ENCODE measurements around the gene SORCS1. TPM values are rescaled to one million over a fixed set of nuclear protein-coding genes. Genes with fewer than 3 reads are reported as not detected.

The SORCS1 gene
- total RNA-seq, 1 donor from 2014 or later = 11.1 TPM

DNA sequence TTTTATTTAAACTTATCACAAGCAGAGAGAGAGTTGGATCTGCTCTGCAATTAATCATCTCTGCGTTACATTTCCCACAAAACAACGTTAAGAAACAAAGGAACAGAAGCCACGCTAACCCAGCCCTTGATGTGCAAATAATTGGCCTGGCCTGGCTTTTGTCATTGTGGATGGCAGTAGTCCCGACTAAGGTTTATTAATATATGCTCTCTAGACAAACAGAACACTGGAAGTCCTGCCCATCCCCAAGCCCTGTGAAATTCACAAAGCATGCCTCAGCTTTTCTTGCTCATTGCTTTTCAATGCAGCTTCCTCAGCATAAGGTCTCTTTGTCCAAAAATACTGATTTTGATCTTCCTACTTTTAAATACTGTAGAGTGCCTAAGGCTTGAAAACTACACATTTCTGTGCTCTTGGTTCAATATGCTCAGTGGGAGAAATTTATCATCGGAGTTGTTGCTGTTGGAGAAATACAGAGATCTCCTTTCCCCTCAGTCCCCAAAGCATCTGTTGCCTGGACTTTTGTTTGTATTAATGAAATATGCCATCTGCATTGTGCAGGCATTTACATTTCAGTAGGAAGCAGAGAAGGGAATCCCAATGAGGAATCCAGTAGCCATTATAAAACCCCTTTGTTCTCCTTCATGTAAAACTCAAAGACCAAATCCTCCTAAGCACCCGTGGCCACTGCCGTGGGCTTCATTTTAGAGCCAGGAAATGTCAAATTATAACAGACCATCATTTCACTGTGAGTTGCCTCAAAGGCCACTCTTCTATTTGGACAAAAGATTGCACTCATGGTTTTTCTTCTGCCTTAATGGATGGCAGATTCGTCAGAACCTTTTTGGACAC, 61.1 kb downstream of the SORCS1 start:
- no peaks in the 10 kb centered on the region for H3K27me3 ChIP-seq
- H3K9ac ChIP-seq = no peak overlapping the region
- no peaks in the 10 kb centered on the region for H3K79me2 ChIP-seq (ENCODE audit: low read depth)
- DNase-seq (ENCODE audit: low spot score) = peak; percentile 28
- no peaks in the 10 kb centered on the region for H3K36me3 Mint-ChIP-seq
- peaks cover 2% of the 10 kb centered on the region for H3K27me3 Mint-ChIP-seq (ENCODE audit: insufficient read depth, low read depth)
- H3K9me3 ChIP-seq (ENCODE audit: low read depth) = no peaks in the 10 kb centered on the region
- no peaks in the 10 kb centered on the region for H4K20me1 ChIP-seq (ENCODE audit: low read depth)
- H3K27ac Mint-ChIP-seq = no peak overlapping the region
- H3K36me3 ChIP-seq = no peaks in the 10 kb centered on the region
- peaks cover 13% of the 10 kb centered on the region for H3K4me1 Mint-ChIP-seq
- peak overlapping the region; percentile 70 for H2AFZ ChIP-seq (replicated peaks)
- peaks cover 22% of the 10 kb centered on the region for H3K4me1 ChIP-seq
- TF ChIP-seq EZH2 (IDR thresholded peaks at IDR 0.05) (no peak), CTCF (IDR thresholded peaks at IDR 0.05) (no peak), EZH2phosphoT487 (IDR thresholded peaks at IDR 0.05) (no peak)
- no peak overlapping the region for H3K27ac ChIP-seq
- no peak overlapping the region for H3K4me3 ChIP-seq
- H3F3A ChIP-seq (ENCODE audit: low read depth) = no peaks in the 10 kb centered on the region
- H3K9me3 Mint-ChIP-seq = peaks cover 2% of the 10 kb centered on the region
- H3K4me2 ChIP-seq = peak overlapping the region; percentile 53
- no peak overlapping the region for H3K4me3 Mint-ChIP-seq

DNA sequence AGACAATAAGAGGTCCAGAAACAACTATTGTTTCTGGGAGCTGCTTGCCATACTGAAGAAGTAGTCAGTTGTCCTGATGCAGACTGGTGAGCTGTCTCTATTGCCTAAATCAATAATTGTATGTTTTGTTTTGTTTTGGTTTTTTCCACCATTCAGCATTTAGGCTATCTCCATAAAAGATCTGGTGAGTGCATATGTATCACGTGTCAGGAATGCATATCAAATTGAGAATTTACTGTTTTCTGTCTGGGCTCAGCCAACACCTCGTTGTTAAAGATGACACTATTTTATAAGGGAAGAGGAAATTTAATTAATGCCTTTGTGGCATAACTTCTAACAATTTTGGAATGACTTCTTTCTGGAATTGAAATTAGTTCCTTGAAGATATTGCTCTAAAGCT, 66.2 kb downstream of the SORCS1 start:
- no peak overlapping the region for H3K27ac ChIP-seq
- Mint-ChIP-seq H3K4me1 (peaks cover 3% of the 10 kb centered on the region), H3K36me3 (no peaks in the 10 kb centered on the region), H3K9me3 (no peaks in the 10 kb centered on the region), H3K27me3 (ENCODE audit: insufficient read depth, low read depth) (no peaks in the 10 kb centered on the region), H3K27ac (no peak overlapping the region), H3K4me3 (no peak overlapping the region)
- no peaks in the 10 kb centered on the region for H4K20me1 ChIP-seq (ENCODE audit: low read depth)
- no peak overlapping the region for H3K4me2 ChIP-seq
- no peaks in the 10 kb centered on the region for H3K9me3 ChIP-seq (ENCODE audit: low read depth)
- H3K4me3 ChIP-seq = no peak overlapping the region
- H3K79me2 ChIP-seq (ENCODE audit: low read depth) = no peaks in the 10 kb centered on the region
- TF ChIP-seq EZH2 (IDR thresholded peaks at IDR 0.05) = no peak
- no peak for TF ChIP-seq EZH2phosphoT487 (IDR thresholded peaks at IDR 0.05)
- TF ChIP-seq CTCF (IDR thresholded peaks at IDR 0.05) = no peak
- DNase-seq (ENCODE audit: low spot score) = no peak
- H3K9ac ChIP-seq = no peak overlapping the region
- H3K36me3 ChIP-seq = no peaks in the 10 kb centered on the region
- no peaks in the 10 kb centered on the region for H3F3A ChIP-seq (ENCODE audit: low read depth)
- no peak overlapping the region for H2AFZ ChIP-seq (replicated peaks)
- H3K27me3 ChIP-seq = no peaks in the 10 kb centered on the region
- peaks cover 9% of the 10 kb centered on the region for H3K4me1 ChIP-seq

GRCh38 chr10:107094824-107095522, 69.5 kb downstream of the SORCS1 start:
- Mint-ChIP-seq H3K27me3 (ENCODE audit: insufficient read depth, low read depth) (peaks cover 2% of the 10 kb centered on the region), H3K27ac (no peak overlapping the region), H3K4me3 (no peak overlapping the region)

More at GRCh38 chr10:107094824-107095522, 69.5 kb downstream of the SORCS1 start:
- no peak for DNase-seq (ENCODE audit: low spot score)
- Histone ChIP-seq H3K4me2 (no peak overlapping the region), H3K9me3 (ENCODE audit: low read depth) (no peaks in the 10 kb centered on the region), H3K79me2 (ENCODE audit: low read depth) (no peaks in the 10 kb centered on the region), H3K4me3 (no peak overlapping the region), H3K36me3 (no peaks in the 10 kb centered on the region), H2AFZ (replicated peaks) (no peak overlapping the region), H3K9ac (no peak overlapping the region), H3K4me1 (peaks cover 23% of the 10 kb centered on the region), H3F3A (ENCODE audit: low read depth) (no peaks in the 10 kb centered on the region), H3K27ac (no peak overlapping the region), H3K27me3 (no peaks in the 10 kb centered on the region), H4K20me1 (ENCODE audit: low read depth) (no peaks in the 10 kb centered on the region)
- Mint-ChIP-seq H3K36me3 (no peaks in the 10 kb centered on the region), H3K4me1 (peaks cover 15% of the 10 kb centered on the region), H3K9me3 (no peaks in the 10 kb centered on the region)
- no peak for TF ChIP-seq EZH2phosphoT487 (IDR thresholded peaks at IDR 0.05)
- no peak for TF ChIP-seq CTCF (IDR thresholded peaks at IDR 0.05)
- no peak for TF ChIP-seq EZH2 (IDR thresholded peaks at IDR 0.05)

All from neural progenitor cell (in vitro differentiated cells).